K562 (cell line): ENCODE results near the gene GADD45GIP1. TPM values are rescaled to one million over a fixed set of nuclear protein-coding genes. Genes with fewer than 3 reads are reported as not detected.

ENCODE experiments used
- ATAC-seq: fragments of 200-7000 bp; cut with Tn5 transposase; 3 replicates; pipeline ENCODE4 v1.9.1; 2020; ENCODE audit warnings: moderate library complexity
- BruUV-seq: library from RNA; stranded (reverse); fragments of 400-500 nt; replicated peaks from 2 replicates; lab custom pipeline; 2021; lab: Mats Ljungman, UMichigan
- CTCF ChIA-PET: fragments of 300-600 bp; formaldehyde crosslinking; extraction: SDS; loops from one replicate; lab custom pipeline; 2021; ENCODE audit warnings: low intra/inter-chr PET ratio; lab: Yijun Ruan, JAX
- POLR2A ChIA-PET: fragments of 300-600, 350-650 bp; sonication (Branson Sonifier 250); formaldehyde crosslinking; extraction: SDS; loops from one replicate; lab custom pipeline; 2021; ENCODE audit warnings: antibody characterized with exemption, inconsistent platforms; lab: Yijun Ruan, JAX
- DNase-seq, 4 experiments: peaks; one replicate each; pipeline versions ENCODE4 v3.0.0 to v3.0.0-alpha.2; 2011 to 2018; ENCODE audit warnings: low spot score in 3 of 4, mixed read lengths in 3 of 4; ENCODE audit errors: extremely low read depth in 1 of 4
- FAIRE-seq: peaks from 2 replicates; lab custom pipeline; 2011; peaks lifted over from hg19 to GRCh38; lab: Jason Lieb, UNC
- H2AFZ ChIP-seq: 2 replicates; pipeline ENCODE4 v1.6.0; 2011; ENCODE audit warnings: low read depth, low read length, control low read depth, inconsistent platforms
- H3K27ac ChIP-seq: fragments of 200-600 bp; 3 replicates; pipeline ENCODE4 v1.8.0; 2011; ENCODE audit warnings: low read depth, mild to moderate bottlenecking, control low read depth, inconsistent platforms, low read length, moderate library complexity, mixed read lengths; ENCODE audit errors: extremely low read depth
- H3K27me3 ChIP-seq, 2 experiments: fragments of 300-600 bp in 1 of 2; 2 replicates in 1 of 2; 3 replicates in 1 of 2; pipeline versions ENCODE4 v1.6.0 to v1.8.0; 2011; ENCODE audit warnings: inconsistent platforms in 2 of 2, low read length in 2 of 2, mild to moderate bottlenecking in 1 of 2, mixed read lengths in 1 of 2, moderate library complexity in 1 of 2; ENCODE audit not compliant: control insufficient read depth in 2 of 2, insufficient read depth in 2 of 2
- H3K36me3 ChIP-seq: fragments of 300-600 bp; 3 replicates; pipeline ENCODE4 v1.8.0; 2011; ENCODE audit warnings: mild to moderate bottlenecking, low read length, inconsistent platforms; ENCODE audit not compliant: control insufficient read depth, insufficient read depth
- H3K4me1 ChIP-seq, 2 experiments: fragments of 200-600 bp in 1 of 2; replicated peaks in 1 of 2; 2 replicates in 1 of 2; 3 replicates in 1 of 2; pipeline versions ENCODE4 v1.5.1 to v1.8.0; 2011; ENCODE audit warnings: inconsistent platforms in 2 of 2, low read length in 2 of 2, mild to moderate bottlenecking in 1 of 2, mixed read lengths in 1 of 2, moderate library complexity in 1 of 2; ENCODE audit not compliant: control insufficient read depth in 2 of 2, insufficient read depth in 2 of 2
- H3K4me2 ChIP-seq: 2 replicates; pipeline ENCODE4 v1.6.1; 2011; ENCODE audit warnings: low read length, control low read depth, inconsistent platforms, mixed read lengths; ENCODE audit not compliant: insufficient read depth
- H3K4me3 ChIP-seq: fragments of 200-600 bp; sonication (generic), shearing (Covaris generic); 2 replicates; pipeline ENCODE4 v1.5.1; 2016; ENCODE audit warnings: control low read depth, inconsistent platforms
- H3K79me2 ChIP-seq: fragments of 200-600 bp; 3 replicates; pipeline ENCODE4 v1.8.0; 2011; ENCODE audit warnings: low read length, inconsistent platforms; ENCODE audit not compliant: control insufficient read depth, insufficient read depth
- H3K9ac ChIP-seq, 2 experiments: 2 replicates each; pipeline versions ENCODE4 v1.6.0 to v1.6.1; 2011; ENCODE audit warnings: low read depth in 2 of 2, low read length in 2 of 2, control low read depth in 1 of 2, inconsistent platforms in 1 of 2, mild to moderate bottlenecking in 1 of 2, mixed read lengths in 1 of 2; ENCODE audit not compliant: insufficient read depth in 1 of 2
- H3K9me1 ChIP-seq: one replicate; pipeline ENCODE4 v1.6.0; 2011; ENCODE audit warnings: inconsistent platforms, mild to moderate bottlenecking, low read length, moderate library complexity; ENCODE audit not compliant: control insufficient read depth, insufficient read depth
- H3K9me3 ChIP-seq: replicated peaks from 2 replicates; pipeline ENCODE4 v1.5.1; 2011; ENCODE audit warnings: low read depth, low read length, inconsistent platforms; ENCODE audit not compliant: control insufficient read depth, insufficient read depth
- H4K20me1 ChIP-seq: replicated peaks from 2 replicates; pipeline ENCODE4 v1.6.1; 2011; ENCODE audit warnings: low read length, inconsistent platforms, mixed read lengths; ENCODE audit not compliant: control insufficient read depth, insufficient read depth
- BACH1 ChIP-seq: fragments of 200-800 bp; sonication (Bioruptor generic); IDR thresholded peaks from 2 replicates; pipeline ENCODE4 v1.6.1; 2016; ENCODE audit warnings: missing genetic modification characterization, missing compliant biosample characterization
- CEBPG ChIP-seq, 3 experiments: fragments of 200-800 bp in 1 of 3; sonication (Bioruptor generic) in 1 of 3; sonication (generic) in 1 of 3; formaldehyde crosslinking in 1 of 3; IDR thresholded peaks in 2 of 3; conservative IDR thresholded peaks in 1 of 3; 2 replicates each; pipeline versions ENCODE4 v1.6.1 to v1.8.0; 2016 to 2022; ENCODE audit warnings: missing compliant biosample characterization in 2 of 3, missing genetic modification characterization in 2 of 3, mild to moderate bottlenecking in 1 of 3, missing genetic modification reagents in 1 of 3
- CGGBP1 ChIP-seq: fragments of 250-450 bp; sonication (Bioruptor Pico); IDR thresholded peaks from 2 replicates; pipeline ENCODE4 v1.9.0; 2021; ENCODE audit warnings: mild to moderate bottlenecking
- MTA3 ChIP-seq: fragments of 450-650 bp; formaldehyde crosslinking; IDR thresholded peaks from 2 replicates; pipeline ENCODE4 v1.6.1; 2017; ENCODE audit warnings: mild to moderate bottlenecking, borderline replicate concordance
- PHTF2 ChIP-seq: fragments of 250-450 bp; sonication (Bioruptor Pico); IDR thresholded peaks from 2 replicates; pipeline ENCODE4 v1.5.0; 2021; ENCODE audit warnings: mild to moderate bottlenecking
- POLR2AphosphoS2 ChIP-seq: IDR thresholded peaks from 2 replicates; pipeline ENCODE4 v1.6.1; 2012; ENCODE audit warnings: low read length, improper control_type of control experiment
- POLR2H ChIP-seq: IDR thresholded peaks from 2 replicates; pipeline ENCODE4 v1.6.1; 2016; ENCODE audit warnings: missing genetic modification characterization, low read depth, mild to moderate bottlenecking, control low read depth, missing compliant biosample characterization, moderate library complexity
- RBM34 ChIP-seq: fragments of 200-400 bp; formaldehyde crosslinking; IDR thresholded peaks from 2 replicates; pipeline ENCODE4 v1.6.1; 2018; ENCODE audit warnings: low read length, borderline replicate concordance; ENCODE audit not compliant: insufficient read depth
- SIRT6 ChIP-seq: IDR thresholded peaks from one replicate; pipeline ENCODE4 v1.6.1; 2012; ENCODE audit warnings: low read depth, mild to moderate bottlenecking, control low read depth, inconsistent platforms, low read length, moderate library complexity
- UBTF ChIP-seq, 2 experiments: IDR thresholded peaks; 2 replicates each; pipeline ENCODE4 v1.6.1; 2012; ENCODE audit warnings: improper control_type of control experiment in 2 of 2, low read depth in 2 of 2, low read length in 2 of 2, borderline replicate concordance in 1 of 2
- ZFP1 ChIP-seq: fragments of 450-650 bp; formaldehyde crosslinking; IDR thresholded peaks from 2 replicates; pipeline ENCODE4 v1.4.0; 2020; ENCODE audit warnings: mild to moderate bottlenecking, mixed read lengths
- ZNF449 ChIP-seq: fragments of 250-450 bp; sonication (Bioruptor Pico); IDR thresholded peaks from 2 replicates; pipeline ENCODE4 v1.8.0; 2022; ENCODE audit warnings: moderate library complexity, mild to moderate bottlenecking, inconsistent platforms
- WGBS: fragments of 100-300 bp; shearing (Covaris generic); methylation state at CpG from one replicate; pipeline ENCODE4 v1.1.6; 2016; ENCODE audit warnings: low coverage, mixed read lengths; ENCODE audit not compliant: insufficient coverage; ENCODE audit errors: missing lambda C conversion rate; 5-methylcytosine and 5-hydroxymethylcytosine counted together
- in situ Hi-C: fragments of 300-500 bp; cut with MboI; formaldehyde crosslinking; loops from 4 replicates; pipeline ENCODE4 v1.15.0; 2018; ENCODE audit warnings: inconsistent platforms, mixed read lengths
- intact Hi-C: fragments of 100-400 bp; cut with micrococcal nuclease; formaldehyde crosslinking; loops from 2 replicates; pipeline ENCODE4 v1.14.2; 2022
- polyA plus RNA-seq, 8 experiments: library from polyadenylated mRNA; depleted of rRNA in 4 of 8; stranded (reverse) in 5 of 8; unstranded in 3 of 8; fragments of >200 nt; fragmentation: Nextera tagmentation in 2 of 8; fragmentation: Illumina TruSeq in 1 of 8; extraction: Ambion mirVana in 2 of 8; extraction: Trizol in 1 of 8; gene quantifications; 2 replicates each; pipeline versions ENCODE4 v1.2.1 to v1.2.3, GENCODE V29; 2011 to 2014; ENCODE audit warnings: inconsistent platforms in 1 of 8, missing spikeins in 1 of 8
- total RNA-seq, 7 experiments: library from RNA; depleted of rRNA in 6 of 7; stranded (reverse); fragments of >200 nt in 6 of 7; fragmentation: Illumina TruSeq in 2 of 7; extraction: Trizol in 2 of 7; gene quantifications; 2 replicates each; pipeline versions ENCODE4 v1.2.1 to v1.2.3, GENCODE V29; 2011 to 2021; ENCODE audit warnings: low replicate concordance in 1 of 7
- TF ChIP-seq, protein P1 (sequence below): IDR thresholded peaks from 2 replicates; pipeline ENCODE4 v1.6.1; 2014; ENCODE audit warnings: antibody characterized with exemption

GADD45GIP1 gene
- total and polyA plus RNA-seq, 9 of the 15 experiments (the other 6 are each of a cell fraction or from before 2014, with no cell fraction given) = 5.1 to 161 (median 29.2) TPM

- CTCF ChIA-PET = interaction anchor here (1.1 kb wide), 1 partner anchor 48 kb away, joined by 4 read pairs; no protein-coding TSS in a partner anchor
- ATAC-seq (peak; percentile 96), DNase-seq (peak; percentile 79 to 88 (median 81)), FAIRE-seq (peak; percentile 97)
- intact Hi-C loops (no loop called here), in situ Hi-C loops (loop anchor here (5.0 kb wide), 1 partner anchor 42 kb away; no protein-coding TSS in a partner anchor)
- Histone ChIP-seq H3K27ac (no peak overlapping the region; the same call in 2 of the 3 replicates), H3K9me1 (no peaks in the 10 kb centered on the region), H2AFZ (peak overlapping the region; percentile 80), H3K36me3 (no peaks in the 10 kb centered on the region), H3K9ac (peak overlapping the region; percentile 3 to 84; a peak in 2 of 4 replicates), H3K27me3 (no peaks in the 10 kb centered on the region), H3K4me3 (no peak overlapping the region), H3K4me2 (peak overlapping the region; percentile 65), H3K79me2 (no peaks in the 10 kb centered on the region), H3K9me3 (no peaks in the 10 kb centered on the region), H3K4me1 (peaks cover 19 to 49% of the 10 kb centered on the region in 2 experiments; a peak in 4 of 5 replicates), H4K20me1 (no peaks in the 10 kb centered on the region)
- 13% methylated on average over 16 of the region's 16 CpGs for WGBS
- POLR2A ChIA-PET = interaction anchor here (0.9 to 1.4 kb wide), 5 partner anchors 36 to 111 kb away, joined by 3 to 6 read pairs (median 4); no protein-coding TSS in a partner anchor
- BruUV-seq = no TSS peak
- TF ChIP-seq CEBPG (CRISPR knock-in tag; IDR thresholded peaks at IDR 0.05) = peak; percentile 49; the same call in 1 of the 2 replicates
- no peak for TF ChIP-seq CEBPG (tag; conservative IDR thresholded peaks at IDR 0.05 in 1 of 2, IDR thresholded peaks at IDR 0.05 in 1 of 2)
- no peak for TF ChIP-seq BACH1
- no peak for TF ChIP-seq UBTF (IDR thresholded peaks at IDR 0.05; ENCODE audit: borderline replicate concordance in 1 of 2, low read depth in 2 of 2, low read length in 2 of 2)
- TF ChIP-seq POLR2AphosphoS2 = no peak
- no peak for TF ChIP-seq RBM34
- TF ChIP-seq ZFP1 (CRISPR knock-in tag) = no peak
- no peak for TF ChIP-seq POLR2H
- TF ChIP-seq ZNF449 (CRISPR knock-in tag) = no peak
- TF ChIP-seq, protein P1, sequence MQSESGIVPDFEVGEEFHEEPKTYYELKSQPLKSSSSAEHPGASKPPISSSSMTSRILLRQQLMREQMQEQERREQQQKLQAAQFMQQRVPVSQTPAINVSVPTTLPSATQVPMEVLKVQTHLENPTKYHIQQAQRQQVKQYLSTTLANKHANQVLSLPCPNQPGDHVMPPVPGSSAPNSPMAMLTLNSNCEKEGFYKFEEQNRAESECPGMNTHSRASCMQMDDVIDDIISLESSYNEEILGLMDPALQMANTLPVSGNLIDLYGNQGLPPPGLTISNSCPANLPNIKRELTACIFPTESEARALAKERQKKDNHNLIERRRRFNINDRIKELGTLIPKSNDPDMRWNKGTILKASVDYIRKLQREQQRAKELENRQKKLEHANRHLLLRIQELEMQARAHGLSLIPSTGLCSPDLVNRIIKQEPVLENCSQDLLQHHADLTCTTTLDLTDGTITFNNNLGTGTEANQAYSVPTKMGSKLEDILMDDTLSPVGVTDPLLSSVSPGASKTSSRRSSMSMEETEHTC = no peak
- TF ChIP-seq MTA3 = no peak; the same call in 1 of the 2 replicates
- no peak for TF ChIP-seq PHTF2
- TF ChIP-seq CGGBP1 (CRISPR knock-in tag) = no peak
- no peak for TF ChIP-seq SIRT6
Measured at GRCh38 chr19:12985049-12985776, 28.2 kb upstream of the GADD45GIP1 start.
